Measurements from ENCODE around the gene PPP1R13B.

Gene PPP1R13B

DNA sequence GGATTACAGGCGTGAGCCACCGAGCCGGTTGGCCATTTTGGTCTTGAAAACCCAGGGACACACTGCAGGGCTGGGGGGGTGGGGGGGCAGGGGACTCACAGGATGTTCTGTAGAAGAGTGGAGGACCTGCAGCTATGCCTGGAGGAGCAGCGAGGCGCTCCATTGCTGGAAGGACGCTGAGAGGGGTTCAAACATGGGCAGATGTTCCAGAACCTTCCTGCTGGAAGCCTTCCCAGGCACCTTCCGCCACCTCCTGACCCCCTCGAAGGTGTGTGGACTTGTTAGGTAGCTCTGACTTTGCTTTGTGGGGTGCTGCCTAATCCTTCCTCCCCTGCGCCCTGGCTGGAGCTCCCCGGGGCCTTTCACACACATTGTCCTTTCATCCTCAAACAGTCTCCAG is 19.6 kb upstream of the PPP1R13B start:
- TF ChIP-seq ZNF776 (tag by site-specific recombination; IDR thresholded peaks at IDR 0.05; ENCODE audit: borderline replicate concordance) (no peak), RBAK (tag by site-specific recombination; IDR thresholded peaks at IDR 0.05) (no peak), ZNF239 (tag by site-specific recombination; IDR thresholded peaks at IDR 0.05) (no peak)
- TF ChIP-seq, protein P1, sequence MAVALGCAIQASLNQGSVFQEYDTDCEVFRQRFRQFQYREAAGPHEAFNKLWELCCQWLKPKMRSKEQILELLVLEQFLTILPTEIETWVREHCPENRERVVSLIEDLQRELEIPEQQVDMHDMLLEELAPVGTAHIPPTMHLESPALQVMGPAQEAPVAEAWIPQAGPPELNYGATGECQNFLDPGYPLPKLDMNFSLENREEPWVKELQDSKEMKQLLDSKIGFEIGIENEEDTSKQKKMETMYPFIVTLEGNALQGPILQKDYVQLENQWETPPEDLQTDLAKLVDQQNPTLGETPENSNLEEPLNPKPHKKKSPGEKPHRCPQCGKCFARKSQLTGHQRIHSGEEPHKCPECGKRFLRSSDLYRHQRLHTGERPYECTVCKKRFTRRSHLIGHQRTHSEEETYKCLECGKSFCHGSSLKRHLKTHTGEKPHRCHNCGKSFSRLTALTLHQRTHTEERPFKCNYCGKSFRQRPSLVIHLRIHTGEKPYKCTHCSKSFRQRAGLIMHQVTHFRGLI (tag by site-specific recombination; IDR thresholded peaks at IDR 0.05) = no peak

DNA sequence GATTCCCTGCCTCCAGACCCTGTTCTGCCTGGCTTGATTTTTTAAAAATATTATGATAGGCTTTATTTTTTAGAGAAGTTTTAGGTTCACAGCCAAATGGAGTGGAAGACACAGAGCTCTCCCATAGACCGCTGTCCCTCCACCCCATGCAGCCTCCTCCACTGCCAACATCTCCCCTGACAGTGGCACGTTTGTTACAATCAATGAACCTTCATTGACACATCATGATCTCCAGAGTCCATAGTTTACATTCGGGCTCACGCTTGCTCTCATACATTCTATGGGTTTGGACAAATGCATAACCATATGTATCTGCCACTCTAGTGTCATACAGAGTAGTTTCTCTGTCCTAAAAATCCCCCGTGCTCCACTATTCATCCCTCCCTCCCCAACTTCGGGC is 15.9 kb upstream of the PPP1R13B start:
- Histone ChIP-seq H3K27ac (ENCODE audit: extremely low read depth, low read depth, low read length) (no peak overlapping the region), H3K4me3 (ENCODE audit: low read depth, low read length) (no peak overlapping the region), H3K9me3 (ENCODE audit: control insufficient read depth, insufficient read depth, low read depth, low read length) (no peaks in the 10 kb centered on the region), H3K4me1 (ENCODE audit: control insufficient read depth, insufficient read depth, low read length) (no peaks in the 10 kb centered on the region), H3K36me3 (ENCODE audit: control insufficient read depth in 2 of 2, insufficient read depth in 1 of 2, low read length in 2 of 2) (no peaks in the 10 kb centered on the region)
- ChIA-PET POLR2A (no interaction called here), CTCF (interaction anchor here (0.6 to 1.0 kb wide), 2 partner anchors 31 to 55 kb away, joined by 3 read pairs; no protein-coding TSS in a partner anchor)
- TF ChIP-seq ZFHX2 (tag by site-specific recombination; conservative IDR thresholded peaks at IDR 0.05) = no peak
- no peak for TF ChIP-seq ZNF707 (tag by site-specific recombination; IDR thresholded peaks at IDR 0.05)
- TF ChIP-seq YY2 (tag by site-specific recombination; IDR thresholded peaks at IDR 0.05) = no peak
- TF ChIP-seq ZNF37A (tag by site-specific recombination; IDR thresholded peaks at IDR 0.05) = no peak
- TF ChIP-seq ZNF211 (tag by site-specific recombination; IDR thresholded peaks at IDR 0.05; ENCODE audit: low read depth) = no peak
- TF ChIP-seq ZNF248 (tag by site-specific recombination; IDR thresholded peaks at IDR 0.05) = no peak
- no peak for TF ChIP-seq ZNF510 (tag by site-specific recombination; IDR thresholded peaks at IDR 0.05; ENCODE audit: insufficient replicate concordance)
- TF ChIP-seq ZBTB7A (tag by site-specific recombination; IDR thresholded peaks at IDR 0.05; ENCODE audit: low read depth) = no peak
- TF ChIP-seq ZNF624 (tag by site-specific recombination; IDR thresholded peaks at IDR 0.05) = no peak
- TF ChIP-seq OVOL3 (tag by site-specific recombination; IDR thresholded peaks at IDR 0.05) = no peak
- TF ChIP-seq SCRT2 (tag by site-specific recombination; IDR thresholded peaks at IDR 0.05) = no peak
- TF ChIP-seq, protein P2, sequence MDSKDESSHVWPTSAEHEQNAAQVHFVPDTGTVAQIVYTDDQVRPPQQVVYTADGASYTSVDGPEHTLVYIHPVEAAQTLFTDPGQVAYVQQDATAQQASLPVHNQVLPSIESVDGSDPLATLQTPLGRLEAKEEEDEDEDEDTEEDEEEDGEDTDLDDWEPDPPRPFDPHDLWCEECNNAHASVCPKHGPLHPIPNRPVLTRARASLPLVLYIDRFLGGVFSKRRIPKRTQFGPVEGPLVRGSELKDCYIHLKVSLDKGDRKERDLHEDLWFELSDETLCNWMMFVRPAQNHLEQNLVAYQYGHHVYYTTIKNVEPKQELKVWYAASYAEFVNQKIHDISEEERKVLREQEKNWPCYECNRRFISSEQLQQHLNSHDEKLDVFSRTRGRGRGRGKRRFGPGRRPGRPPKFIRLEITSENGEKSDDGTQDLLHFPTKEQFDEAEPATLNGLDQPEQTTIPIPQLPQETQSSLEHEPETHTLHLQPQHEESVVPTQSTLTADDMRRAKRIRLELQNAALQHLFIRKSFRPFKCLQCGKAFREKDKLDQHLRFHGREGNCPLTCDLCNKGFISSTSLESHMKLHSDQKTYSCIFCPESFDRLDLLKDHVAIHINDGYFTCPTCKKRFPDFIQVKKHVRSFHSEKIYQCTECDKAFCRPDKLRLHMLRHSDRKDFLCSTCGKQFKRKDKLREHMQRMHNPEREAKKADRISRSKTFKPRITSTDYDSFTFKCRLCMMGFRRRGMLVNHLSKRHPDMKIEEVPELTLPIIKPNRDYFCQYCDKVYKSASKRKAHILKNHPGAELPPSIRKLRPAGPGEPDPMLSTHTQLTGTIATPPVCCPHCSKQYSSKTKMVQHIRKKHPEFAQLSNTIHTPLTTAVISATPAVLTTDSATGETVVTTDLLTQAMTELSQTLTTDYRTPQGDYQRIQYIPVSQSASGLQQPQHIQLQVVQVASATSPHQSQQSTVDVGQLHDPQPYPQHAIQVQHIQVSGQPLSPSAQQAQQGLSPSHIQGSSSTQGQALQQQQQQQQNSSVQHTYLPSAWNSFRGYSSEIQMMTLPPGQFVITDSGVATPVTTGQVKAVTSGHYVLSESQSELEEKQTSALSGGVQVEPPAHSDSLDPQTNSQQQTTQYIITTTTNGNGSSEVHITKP (tag by site-specific recombination; IDR thresholded peaks at IDR 0.05) = no peak
- TF ChIP-seq, protein P3, sequence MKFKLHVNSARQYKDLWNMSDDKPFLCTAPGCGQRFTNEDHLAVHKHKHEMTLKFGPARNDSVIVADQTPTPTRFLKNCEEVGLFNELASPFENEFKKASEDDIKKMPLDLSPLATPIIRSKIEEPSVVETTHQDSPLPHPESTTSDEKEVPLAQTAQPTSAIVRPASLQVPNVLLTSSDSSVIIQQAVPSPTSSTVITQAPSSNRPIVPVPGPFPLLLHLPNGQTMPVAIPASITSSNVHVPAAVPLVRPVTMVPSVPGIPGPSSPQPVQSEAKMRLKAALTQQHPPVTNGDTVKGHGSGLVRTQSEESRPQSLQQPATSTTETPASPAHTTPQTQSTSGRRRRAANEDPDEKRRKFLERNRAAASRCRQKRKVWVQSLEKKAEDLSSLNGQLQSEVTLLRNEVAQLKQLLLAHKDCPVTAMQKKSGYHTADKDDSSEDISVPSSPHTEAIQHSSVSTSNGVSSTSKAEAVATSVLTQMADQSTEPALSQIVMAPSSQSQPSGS (tag by site-specific recombination; IDR thresholded peaks at IDR 0.05; ENCODE audit: low read depth) = no peak
- TF ChIP-seq ZNF843 (tag by site-specific recombination; IDR thresholded peaks at IDR 0.05) = no peak
- no peak for TF ChIP-seq ZNF623 (tag by site-specific recombination; IDR thresholded peaks at IDR 0.05)
- no peak for TF ChIP-seq KLF10 (tag by site-specific recombination; IDR thresholded peaks at IDR 0.05)
- TF ChIP-seq ZNF830 (tag by site-specific recombination; IDR thresholded peaks at IDR 0.05; ENCODE audit: low read depth) = no peak
- TF ChIP-seq MYNN (tag by site-specific recombination; IDR thresholded peaks at IDR 0.05; ENCODE audit: borderline replicate concordance) = no peak
- TF ChIP-seq ZNF701 (tag by site-specific recombination; IDR thresholded peaks at IDR 0.05) = no peak

More for the DNA sequence above, 19.6 kb upstream of the PPP1R13B start:
- no peak overlapping the region for H3K27ac ChIP-seq (ENCODE audit: extremely low read depth, low read depth, low read length)
- no peaks in the 10 kb centered on the region for H3K4me1 ChIP-seq (ENCODE audit: control insufficient read depth, insufficient read depth, low read length)
- H3K4me3 ChIP-seq (ENCODE audit: low read depth, low read length) = no peak overlapping the region
- ChIA-PET POLR2A (no interaction called here), CTCF (interaction anchor here (0.5 to 1.9 kb wide), 2 partner anchors 33 to 187 kb away, joined by 6 to 7 read pairs; no protein-coding TSS in a partner anchor)
- H3K36me3 ChIP-seq (ENCODE audit: control insufficient read depth in 2 of 2, insufficient read depth in 1 of 2, low read length in 2 of 2) = no peaks in the 10 kb centered on the region
- no peaks in the 10 kb centered on the region for H3K9me3 ChIP-seq (ENCODE audit: control insufficient read depth, insufficient read depth, low read depth, low read length)

Data from HEK293 (cell line).